Vagina (tissue), 2 donors: ENCODE results near the gene SERPINB12.

Experiments
- CTCF ChIP-seq, 3 experiments: fragments of 450-650 bp in 2 of 3; fragments of 200-600 bp in 1 of 3; sonication (generic) in 1 of 3; IDR thresholded peaks; one replicate each; pipeline ENCODE4 v1.5.1; 2017 to 2019; ENCODE audit warnings: antibody characterized with exemption in 3 of 3, mild to moderate bottlenecking in 2 of 3, moderate library complexity in 2 of 3
- POLR2A ChIP-seq, 2 donors: fragments of 450-650 bp; IDR thresholded peaks; one replicate each; pipeline ENCODE4 v1.6.1; 2017; ENCODE audit warnings: antibody characterized with exemption in 2 of 2, mild to moderate bottlenecking in 2 of 2, moderate library complexity in 2 of 2
- POLR2AphosphoS5 ChIP-seq, 2 donors: sonication (generic); formaldehyde crosslinking; IDR thresholded peaks; one replicate each; pipeline ENCODE4 v1.9.0; 2017; ENCODE audit warnings: antibody characterized with exemption in 2 of 2, mild to moderate bottlenecking in 2 of 2, low read depth in 1 of 2; ENCODE audit not compliant: insufficient read depth in 1 of 2

- no peak for TF ChIP-seq POLR2A (IDR thresholded peaks at IDR 0.05)
- no peak for TF ChIP-seq CTCF (IDR thresholded peaks at IDR 0.05)
- no peak for TF ChIP-seq POLR2AphosphoS5 (IDR thresholded peaks at IDR 0.05; ENCODE audit: insufficient read depth in 1 of 2, low read depth in 1 of 2)
Observed at GRCh38 chr18:63520053-63520685, 22.0 kb upstream of the SERPINB12 start.
